Progenitor cell of endocrine pancreas (in vitro differentiated cells): ENCODE measurements around the gene C12orf60. TPM values are rescaled to one million over a fixed set of nuclear protein-coding genes. Genes with fewer than 3 reads are reported as not detected.

Experiments
- DNase-seq: peaks from one replicate; pipeline ENCODE4 v3.0.0; 2021; ENCODE audit warnings: low spot score; ENCODE audit not compliant: unreplicated experiment
- H3K27ac Mint-ChIP-seq: 2 replicates; pipeline ENCODE4 v1.8.0; 2021; ENCODE audit warnings: mild to moderate bottlenecking, moderate library complexity, mixed read lengths
- H3K27me3 Mint-ChIP-seq: 2 replicates; pipeline ENCODE4 v1.8.0; 2021; ENCODE audit warnings: mixed read lengths
- H3K36me3 Mint-ChIP-seq: 2 replicates; pipeline ENCODE4 v1.8.0; 2022; ENCODE audit warnings: mixed read lengths; ENCODE audit not compliant: insufficient read depth
- H3K4me1 Mint-ChIP-seq: 2 replicates; pipeline ENCODE4 v1.8.0; 2021; ENCODE audit warnings: low read depth, mixed read lengths
- H3K4me3 Mint-ChIP-seq: 2 replicates; pipeline ENCODE4 v1.8.0; 2021; ENCODE audit warnings: low read depth, mild to moderate bottlenecking, moderate library complexity, mixed read lengths
- H3K9me3 Mint-ChIP-seq: 2 replicates; pipeline ENCODE4 v1.8.0; 2021; ENCODE audit warnings: low read depth, mixed read lengths
- CTCF ChIP-seq: fragments of 200-600 bp; sonication (generic); IDR thresholded peaks from one replicate; pipeline ENCODE4 v1.5.0; 2021; ENCODE audit warnings: antibody characterized with exemption, mild to moderate bottlenecking; ENCODE audit not compliant: unreplicated experiment
- total RNA-seq: library from RNA; stranded (reverse); gene quantifications from 2 replicates; pipeline ENCODE4 v1.2.1, GENCODE V29; 2021

Gene C12orf60
- total RNA-seq, 1 donor from 2014 or later, result 2.7 TPM

GRCh38 chr12:14836336-14837210 lies 33.1 kb downstream of the C12orf60 start:
- no peak for DNase-seq
- Mint-ChIP-seq H3K4me1 (peaks cover 11% of the 10 kb centered on the region), H3K27me3 (no peaks in the 10 kb centered on the region), H3K4me3 (no peak overlapping the region), H3K9me3 (no peaks in the 10 kb centered on the region), H3K27ac (no peak overlapping the region), H3K36me3 (no peaks in the 10 kb centered on the region)
- no peak for TF ChIP-seq CTCF

- Mint-ChIP-seq H3K27ac (no peak overlapping the region), H3K4me1 (peaks cover 23% of the 10 kb centered on the region), H3K9me3 (no peaks in the 10 kb centered on the region), H3K27me3 (no peaks in the 10 kb centered on the region), H3K36me3 (no peaks in the 10 kb centered on the region), H3K4me3 (no peak overlapping the region)
- DNase-seq, result no peak
- TF ChIP-seq CTCF, result no peak
These were observed 35.8 kb downstream of the C12orf60 start for GRCh38 chr12:14839262-14839661.

GRCh38 chr12:14840616-14841015 lies 37.1 kb downstream of the C12orf60 start:
- no peak overlapping the region for H3K27ac Mint-ChIP-seq

GRCh38 chr12:14841761-14842160 lies 38.3 kb downstream of the C12orf60 start:
- Mint-ChIP-seq H3K9me3 (no peaks in the 10 kb centered on the region), H3K4me1 (peaks cover 27% of the 10 kb centered on the region), H3K27ac (no peak overlapping the region), H3K4me3 (no peak overlapping the region), H3K36me3 (no peaks in the 10 kb centered on the region), H3K27me3 (no peaks in the 10 kb centered on the region)
- TF ChIP-seq CTCF, result no peak
- no peak for DNase-seq

More at GRCh38 chr12:14840616-14841015, 37.1 kb downstream of the C12orf60 start:
- H3K36me3 Mint-ChIP-seq, result no peaks in the 10 kb centered on the region
- H3K9me3 Mint-ChIP-seq, result no peaks in the 10 kb centered on the region
- H3K4me1 Mint-ChIP-seq, result peaks cover 25% of the 10 kb centered on the region
- H3K27me3 Mint-ChIP-seq, result no peaks in the 10 kb centered on the region
- DNase-seq, result no peak
- TF ChIP-seq CTCF, result no peak
- H3K4me3 Mint-ChIP-seq, result no peak overlapping the region

- H3K36me3 Mint-ChIP-seq, result no peaks in the 10 kb centered on the region
- DNase-seq, result no peak
- no peaks in the 10 kb centered on the region for H3K27me3 Mint-ChIP-seq
- no peak for TF ChIP-seq CTCF
- H3K4me1 Mint-ChIP-seq, result peaks cover 31% of the 10 kb centered on the region
- H3K27ac Mint-ChIP-seq, result no peak overlapping the region
- no peaks in the 10 kb centered on the region for H3K9me3 Mint-ChIP-seq
- H3K4me3 Mint-ChIP-seq, result no peak overlapping the region
These were observed 38.8 kb downstream of the C12orf60 start for GRCh38 chr12:14842315-14842714.
